Neuronal stem cell (in vitro differentiated cells): ENCODE measurements around the gene CHST3.

Experiments used
- DNase-seq: peaks from one replicate; pipeline ENCODE4 v3.0.0-alpha.2; 2013; ENCODE audit warnings: low spot score
- H2AFZ ChIP-seq: one replicate; pipeline ENCODE4 v1.6.1; 2013; ENCODE audit warnings: mild to moderate bottlenecking, low read length, inconsistent platforms
- H2AK5ac ChIP-seq: 2 replicates; pipeline ENCODE4 v1.6.1; 2013; ENCODE audit warnings: low read depth, mild to moderate bottlenecking, inconsistent platforms, low read length, moderate library complexity, mixed read lengths
- H2BK120ac ChIP-seq: 2 replicates; pipeline ENCODE4 v1.6.1; 2013; ENCODE audit warnings: low read depth, mild to moderate bottlenecking, inconsistent platforms, low read length, moderate library complexity, mixed read lengths
- H2BK12ac ChIP-seq: one replicate; pipeline ENCODE4 v1.6.1; 2013; ENCODE audit warnings: low read length, inconsistent platforms
- H2BK15ac ChIP-seq: 2 replicates; pipeline ENCODE4 v1.6.1; 2013; ENCODE audit warnings: mild to moderate bottlenecking, low read length, inconsistent platforms, mixed read lengths
- H2BK5ac ChIP-seq: one replicate; pipeline ENCODE4 v1.6.1; 2013; ENCODE audit warnings: inconsistent platforms, mild to moderate bottlenecking, low read length, moderate library complexity
- H3K14ac ChIP-seq: one replicate; pipeline ENCODE4 v1.6.1; 2013; ENCODE audit warnings: low read length, inconsistent platforms
- H3K18ac ChIP-seq: 2 replicates; pipeline ENCODE4 v1.6.1; 2013; ENCODE audit warnings: low read length, inconsistent platforms
- H3K23ac ChIP-seq: 2 replicates; pipeline ENCODE4 v1.6.1; 2013; ENCODE audit warnings: low read depth, mild to moderate bottlenecking, mixed read lengths, low read length, inconsistent platforms; ENCODE audit not compliant: poor library complexity
- H3K27ac ChIP-seq: replicated peaks from 3 replicates; pipeline ENCODE4 v1.5.1; 2013; ENCODE audit warnings: low read length, inconsistent platforms
- H3K27me3 ChIP-seq, 3 experiments: 2 replicates each; pipeline ENCODE4 v1.6.1; 2013; ENCODE audit warnings: low read length in 3 of 3, mild to moderate bottlenecking in 2 of 3, inconsistent platforms in 1 of 3, low read depth in 1 of 3, mixed read lengths in 1 of 3, moderate library complexity in 1 of 3; ENCODE audit not compliant: control insufficient read depth in 3 of 3, insufficient read depth in 3 of 3
- H3K36me3 ChIP-seq, 2 donors: replicated peaks in 1 of 2; 2 replicates each; pipeline ENCODE4 v1.6.1; 2013; ENCODE audit warnings: low read length in 2 of 2; ENCODE audit not compliant: control insufficient read depth in 2 of 2, insufficient read depth in 2 of 2
- H3K4ac ChIP-seq: 2 replicates; pipeline ENCODE4 v1.6.1; 2013; ENCODE audit warnings: inconsistent platforms, mild to moderate bottlenecking, low read length, moderate library complexity
- H3K4me1 ChIP-seq, 2 donors: 1 replicate in 1 of 2; 2 replicates in 1 of 2; pipeline ENCODE4 v1.6.1; 2013; ENCODE audit warnings: low read length in 2 of 2, low read depth in 1 of 2; ENCODE audit not compliant: control insufficient read depth in 2 of 2, insufficient read depth in 1 of 2
- H3K4me2 ChIP-seq: one replicate; pipeline ENCODE4 v1.6.1; 2013; ENCODE audit warnings: mild to moderate bottlenecking, low read length, inconsistent platforms; ENCODE audit not compliant: insufficient read depth, poor library complexity, severe bottlenecking
- H3K4me3 ChIP-seq, 2 donors: 2 replicates each; pipeline ENCODE4 v1.5.1; 2013; ENCODE audit warnings: low read length in 2 of 2, mild to moderate bottlenecking in 2 of 2, inconsistent platforms in 1 of 2, moderate library complexity in 1 of 2
- H3K79me1 ChIP-seq: one replicate; pipeline ENCODE4 v1.6.1; 2013; ENCODE audit warnings: low read depth, mild to moderate bottlenecking, inconsistent platforms, low read length, moderate library complexity
- H3K9ac ChIP-seq: one replicate; pipeline ENCODE4 v1.6.1; 2013; ENCODE audit warnings: mild to moderate bottlenecking, low read depth, low read length, inconsistent platforms; ENCODE audit not compliant: poor library complexity
- H3K9me3 ChIP-seq, 2 donors: replicated peaks in 1 of 2; 2 replicates each; pipeline versions ENCODE3 to v1.6.1; 2013; ENCODE audit warnings: low read length in 2 of 2, mild to moderate bottlenecking in 2 of 2, inconsistent platforms in 1 of 2, low read depth in 1 of 2, mixed read lengths in 1 of 2, moderate library complexity in 1 of 2; ENCODE audit not compliant: control insufficient read depth in 2 of 2, insufficient read depth in 1 of 2
- H4K8ac ChIP-seq: one replicate; pipeline ENCODE4 v1.6.1; 2013; ENCODE audit warnings: low read depth, mild to moderate bottlenecking, inconsistent platforms, low read length, moderate library complexity
- H4K91ac ChIP-seq: one replicate; pipeline ENCODE4 v1.6.1; 2013; ENCODE audit warnings: low read length, low read depth, mild to moderate bottlenecking, inconsistent platforms; ENCODE audit not compliant: poor library complexity
- WGBS, 2 donors: extraction: QIAGEN DNeasy Blood & Tissue Kit; methylation state at CpG; one replicate each; pipeline ENCODE4 v1.1.7; 2013; ENCODE audit warnings: missing lambda C conversion rate in 2 of 2, mixed read lengths in 1 of 2; ENCODE audit not compliant: insufficient read length in 2 of 2, insufficient replicate concordance in 1 of 2; ENCODE audit errors: extremely low coverage in 2 of 2; 5-methylcytosine and 5-hydroxymethylcytosine counted together

The CHST3 gene

DNA sequence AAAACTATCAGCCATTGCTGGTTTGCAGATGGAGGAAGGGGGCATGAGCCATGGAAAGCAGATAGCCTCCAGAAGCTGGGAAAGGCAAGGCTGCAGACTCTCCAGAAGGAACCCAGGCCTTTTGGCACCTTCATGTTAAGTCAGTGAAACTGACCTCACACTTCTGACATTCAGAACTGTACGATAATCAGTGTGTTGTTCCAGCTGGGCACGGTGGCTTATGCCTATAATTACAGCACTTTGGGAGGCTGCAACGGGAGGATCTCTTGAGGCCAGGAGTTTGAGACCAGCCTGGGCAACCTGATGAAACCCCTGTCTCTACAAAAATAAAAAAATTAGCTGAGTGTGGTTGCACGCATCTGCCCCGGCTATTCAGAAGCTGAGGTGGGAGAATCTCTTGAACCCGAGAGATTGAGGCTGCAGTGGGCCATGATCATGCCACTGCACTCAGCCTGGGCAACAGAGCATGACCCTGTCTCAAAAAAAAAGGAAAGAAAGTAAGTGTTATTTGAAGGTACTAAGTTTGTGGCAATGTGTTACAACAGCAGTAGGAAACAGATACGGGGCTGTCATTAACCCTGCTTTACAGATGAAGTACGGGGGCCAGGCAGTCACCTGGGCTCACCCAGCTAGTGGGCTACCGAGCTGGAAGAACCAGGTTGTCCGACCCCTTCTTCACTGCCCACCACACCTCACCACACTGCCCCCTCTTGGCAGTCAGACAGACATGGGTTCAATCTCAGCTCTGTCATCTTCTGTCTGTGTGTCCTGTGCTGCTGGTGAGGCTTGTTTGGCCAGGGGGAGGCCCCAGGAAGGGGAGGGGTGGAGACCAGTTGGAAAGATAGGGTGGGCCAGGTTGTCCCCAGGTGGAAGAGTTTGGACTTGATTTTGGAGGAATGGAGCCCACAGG lies 18.3 kb downstream of the CHST3 start:
- Histone ChIP-seq H3K14ac (no peak overlapping the region), H2AFZ (no peak overlapping the region), H3K27me3 (no peaks in the 10 kb centered on the region), H3K4me3 (no peak overlapping the region), H3K36me3 (peaks cover 0 to 6% of the 10 kb centered on the region in 2 donors), H3K4me1 (peaks cover 23 to 30% of the 10 kb centered on the region in 2 donors), H3K9ac (no peak overlapping the region), H2BK15ac (no peak overlapping the region), H3K4me2 (no peak overlapping the region), H2BK12ac (no peak overlapping the region), H4K8ac (no peak overlapping the region), H3K27ac (no peak overlapping the region), H2BK5ac (no peak overlapping the region), H2AK5ac (no peak overlapping the region), H3K79me1 (no peaks in the 10 kb centered on the region), H4K91ac (no peak overlapping the region), H3K18ac (peak overlapping the region; percentile 67), H2BK120ac (no peak overlapping the region), H3K4ac (no peak overlapping the region), H3K9me3 (no peaks in the 10 kb centered on the region), H3K23ac (no peak overlapping the region)
- WGBS, 2 donors, result no CpG with 5 or more reads among the region's 10 CpGs
- no peak for DNase-seq

DNA sequence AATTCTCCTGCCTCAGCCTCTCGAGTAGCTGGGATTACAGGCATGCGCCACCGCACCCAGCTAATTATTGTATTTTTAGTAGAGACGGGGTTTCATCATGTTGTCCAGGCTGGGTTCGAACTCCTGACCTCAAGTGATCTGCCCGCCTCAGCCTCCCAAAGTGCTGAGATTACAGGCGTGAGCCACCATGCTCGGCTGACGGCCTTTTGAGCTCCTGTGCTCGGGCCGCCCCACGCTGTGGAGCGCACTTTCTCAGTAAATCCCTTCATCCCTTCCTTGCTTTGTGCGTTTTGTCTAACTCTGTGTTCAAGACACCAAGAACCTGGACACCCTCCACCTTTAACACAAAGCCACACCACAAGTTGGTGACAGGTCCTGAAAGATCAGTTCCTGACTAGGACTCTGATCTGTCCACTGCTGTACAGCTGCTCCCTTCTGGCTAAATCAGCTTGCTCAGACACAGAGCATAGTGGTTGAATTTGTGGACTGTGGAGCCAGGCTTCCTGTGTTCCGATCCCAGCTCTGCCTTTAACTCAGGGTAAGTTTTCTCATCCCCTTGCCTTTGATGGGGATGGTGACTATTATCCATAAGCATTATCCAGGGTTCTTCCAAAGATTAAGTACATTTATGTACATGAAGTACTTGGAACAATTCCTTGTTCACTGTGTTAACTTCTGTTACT lies 20.1 kb downstream of the CHST3 start:
- Histone ChIP-seq H3K4me3 (no peak overlapping the region), H4K91ac (no peak overlapping the region), H2BK15ac (no peak overlapping the region), H3K27ac (no peak overlapping the region), H2BK120ac (no peak overlapping the region), H3K9me3 (peaks cover 1 to 9% of the 10 kb centered on the region in 2 donors), H3K4ac (no peak overlapping the region), H3K4me1 (peaks cover 23% of the 10 kb centered on the region in 2 donors), H3K14ac (no peak overlapping the region), H3K9ac (no peak overlapping the region), H2AK5ac (no peak overlapping the region), H3K23ac (no peak overlapping the region), H3K4me2 (no peak overlapping the region), H3K27me3 (no peaks in the 10 kb centered on the region), H2AFZ (no peak overlapping the region), H3K36me3 (no peaks in the 10 kb centered on the region), H2BK12ac (no peak overlapping the region), H3K79me1 (no peaks in the 10 kb centered on the region), H2BK5ac (no peak overlapping the region), H4K8ac (no peak overlapping the region), H3K18ac (no peak overlapping the region)
- DNase-seq, result no peak
- WGBS, 2 donors, result no CpG with 5 or more reads among the region's 15 CpGs

DNA sequence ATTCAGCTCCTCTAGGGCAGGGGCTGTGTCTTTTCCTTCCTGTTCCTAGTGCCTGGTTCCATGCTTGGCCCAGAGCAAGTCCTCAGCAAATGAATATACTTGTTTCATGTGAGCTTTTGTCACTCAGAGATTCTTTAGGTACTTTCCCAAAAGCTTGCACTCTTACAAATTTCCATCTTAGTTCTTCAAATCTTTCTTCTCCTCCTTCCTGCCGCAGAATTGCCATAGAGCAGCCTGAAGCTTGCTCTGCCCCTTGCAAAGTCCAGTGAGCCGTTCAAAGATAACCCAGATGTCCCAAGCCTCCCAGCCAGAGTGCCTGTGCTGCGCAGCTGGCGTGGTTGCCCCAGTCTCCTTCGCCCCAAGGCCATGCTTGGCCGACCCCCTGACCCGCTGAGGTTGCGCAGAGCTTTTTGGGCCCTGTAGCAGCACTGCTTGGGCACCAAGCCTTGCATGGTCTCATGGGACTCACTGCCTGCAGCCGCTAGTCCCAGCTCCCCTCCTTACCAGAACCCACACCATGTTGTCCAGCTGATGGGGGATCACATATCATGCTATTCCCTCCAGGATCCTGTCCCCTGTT lies 20.7 kb downstream of the CHST3 start:
- no peak for DNase-seq
- WGBS, 2 donors, result no CpG with 5 or more reads among the region's 9 CpGs
- H4K91ac ChIP-seq, result no peak overlapping the region

More for the DNA sequence above, 20.7 kb downstream of the CHST3 start:
- Histone ChIP-seq H3K23ac (peak overlapping the region; percentile 57), H3K4ac (peak overlapping the region; percentile 61), H2AFZ (no peak overlapping the region), H3K27me3 (no peaks in the 10 kb centered on the region), H3K9me3 (peaks cover 3 to 9% of the 10 kb centered on the region in 2 donors), H3K79me1 (no peaks in the 10 kb centered on the region), H2BK120ac (no peak overlapping the region), H3K4me1 (peaks cover 21 to 22% of the 10 kb centered on the region in 2 donors), H3K9ac (peak overlapping the region; percentile 15), H2BK5ac (no peak overlapping the region), H3K4me3 (no peak overlapping the region), H3K27ac (no peak overlapping the region), H2BK12ac (no peak overlapping the region), H3K14ac (peak overlapping the region; percentile 9), H3K4me2 (no peak overlapping the region), H2AK5ac (no peak overlapping the region), H4K8ac (no peak overlapping the region), H2BK15ac (no peak overlapping the region), H3K18ac (peak overlapping the region; percentile 68), H3K36me3 (no peaks in the 10 kb centered on the region)
